Measurements from ENCODE around the gene STX10. TPM values are rescaled to one million over a fixed set of nuclear protein-coding genes. Genes with fewer than 3 reads are reported as not detected.

The STX10 gene
- total and polyA plus RNA-seq, 8 donors: 14.0 to 73.5 (median 17.2) TPM

- TF ChIP-seq, protein P1, sequence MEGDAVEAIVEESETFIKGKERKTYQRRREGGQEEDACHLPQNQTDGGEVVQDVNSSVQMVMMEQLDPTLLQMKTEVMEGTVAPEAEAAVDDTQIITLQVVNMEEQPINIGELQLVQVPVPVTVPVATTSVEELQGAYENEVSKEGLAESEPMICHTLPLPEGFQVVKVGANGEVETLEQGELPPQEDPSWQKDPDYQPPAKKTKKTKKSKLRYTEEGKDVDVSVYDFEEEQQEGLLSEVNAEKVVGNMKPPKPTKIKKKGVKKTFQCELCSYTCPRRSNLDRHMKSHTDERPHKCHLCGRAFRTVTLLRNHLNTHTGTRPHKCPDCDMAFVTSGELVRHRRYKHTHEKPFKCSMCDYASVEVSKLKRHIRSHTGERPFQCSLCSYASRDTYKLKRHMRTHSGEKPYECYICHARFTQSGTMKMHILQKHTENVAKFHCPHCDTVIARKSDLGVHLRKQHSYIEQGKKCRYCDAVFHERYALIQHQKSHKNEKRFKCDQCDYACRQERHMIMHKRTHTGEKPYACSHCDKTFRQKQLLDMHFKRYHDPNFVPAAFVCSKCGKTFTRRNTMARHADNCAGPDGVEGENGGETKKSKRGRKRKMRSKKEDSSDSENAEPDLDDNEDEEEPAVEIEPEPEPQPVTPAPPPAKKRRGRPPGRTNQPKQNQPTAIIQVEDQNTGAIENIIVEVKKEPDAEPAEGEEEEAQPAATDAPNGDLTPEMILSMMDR (IDR thresholded peaks at IDR 0.05): no peak
- Histone ChIP-seq H3K36me3 (peaks cover 0 to 38% (median 8%) of the 10 kb centered on the region in 3 donors), H3K27ac (no peak overlapping the region), H3K4me3 (no peak overlapping the region), H3K9me3 (no peaks in the 10 kb centered on the region), H3K4me1 (no peaks in the 10 kb centered on the region), H3K27me3 (no peaks in the 10 kb centered on the region)
- no peak for ATAC-seq
- intact Hi-C loops (cut with DNase I): no loop called here
- DNase-seq: peak in 1 of 6 donors; percentile 45
- WGBS, 2 donors: 92 to 93% methylated on average over 28 of the region's 28 CpGs
- no peak for FAIRE-seq
Measured at GRCh38 chr19:13137290-13137794, 12.8 kb downstream of the STX10 start.

DNA sequence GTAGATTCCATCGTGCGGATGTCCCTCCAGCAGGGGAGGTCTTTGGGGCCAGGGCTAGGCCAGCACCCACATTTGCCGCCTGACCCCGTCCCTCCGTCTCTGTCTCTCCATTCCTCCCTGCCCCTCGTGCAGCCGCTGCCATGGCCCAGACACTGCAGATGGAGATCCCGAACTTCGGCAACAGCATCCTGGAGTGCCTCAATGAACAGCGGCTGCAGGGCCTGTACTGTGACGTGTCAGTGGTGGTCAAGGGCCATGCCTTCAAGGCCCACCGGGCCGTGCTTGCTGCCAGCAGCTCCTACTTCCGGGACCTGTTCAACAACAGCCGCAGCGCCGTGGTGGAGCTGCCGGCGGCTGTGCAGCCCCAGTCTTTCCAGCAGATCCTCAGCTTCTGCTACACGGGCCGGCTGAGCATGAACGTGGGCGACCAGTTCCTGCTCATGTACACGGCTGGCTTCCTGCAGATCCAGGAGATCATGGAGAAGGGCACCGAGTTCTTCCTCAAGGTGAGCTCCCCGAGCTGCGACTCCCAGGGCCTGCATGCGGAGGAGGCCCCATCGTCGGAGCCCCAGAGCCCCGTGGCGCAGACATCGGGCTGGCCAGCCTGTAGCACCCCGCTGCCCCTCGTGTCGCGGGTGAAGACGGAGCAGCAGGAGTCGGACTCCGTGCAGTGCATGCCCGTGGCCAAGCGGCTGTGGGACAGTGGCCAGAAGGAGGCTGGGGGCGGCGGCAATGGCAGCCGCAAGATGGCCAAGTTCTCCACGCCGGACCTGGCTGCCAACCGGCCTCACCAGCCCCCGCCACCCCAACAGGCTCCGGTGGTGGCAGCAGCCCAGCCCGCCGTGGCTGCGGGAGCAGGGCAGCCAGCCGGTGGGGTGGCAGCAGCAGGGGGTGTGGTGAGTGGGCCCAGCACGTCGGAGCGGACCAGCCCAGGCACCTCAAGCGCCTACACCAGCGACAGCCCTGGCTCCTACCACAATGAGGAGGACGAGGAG lies 14.8 kb downstream of the STX10 start:
- H3K4me1 ChIP-seq: no peaks in the 10 kb centered on the region
- no peak overlapping the region for H3K27ac ChIP-seq
- no peak for FAIRE-seq
- intact Hi-C loops (cut with DNase I): no loop called here
- no peak for ATAC-seq
- WGBS, 2 donors: 93 to 95% methylated on average over 60 of the region's 60 CpGs
- H3K9me3 ChIP-seq: no peaks in the 10 kb centered on the region
- DNase-seq: no peak
- peaks cover 0 to 38% (median 8%) of the 10 kb centered on the region in 3 donors for H3K36me3 ChIP-seq
- H3K4me3 ChIP-seq: no peak overlapping the region
- TF ChIP-seq, protein P1 (IDR thresholded peaks at IDR 0.05): no peak
- no peaks in the 10 kb centered on the region for H3K27me3 ChIP-seq

DNA sequence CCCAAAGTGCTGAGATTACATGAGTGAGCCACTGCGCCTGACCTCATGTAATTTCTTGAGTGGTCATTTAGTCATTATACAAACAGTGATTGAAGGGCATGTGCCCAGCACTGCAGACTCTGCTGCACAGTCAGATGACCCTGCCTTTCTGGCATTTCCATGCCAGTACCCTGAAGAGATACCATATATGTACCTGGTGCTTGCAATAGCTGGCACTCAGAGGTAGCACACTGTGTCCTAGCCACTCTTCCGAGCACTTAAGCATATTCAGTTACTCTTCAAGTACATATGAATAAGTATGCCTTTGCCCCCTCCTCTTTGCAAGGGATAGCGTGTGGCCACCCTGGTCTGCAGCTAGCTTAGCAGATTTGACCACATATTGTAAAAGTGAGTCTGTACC lies 15.5 kb downstream of the STX10 start:
- intact Hi-C loops (cut with DNase I): no loop called here
- FAIRE-seq: no peak
- H3K9me3 ChIP-seq: no peaks in the 10 kb centered on the region
- H3K27ac ChIP-seq: no peak overlapping the region
- no peak for DNase-seq
- no peaks in the 10 kb centered on the region for H3K27me3 ChIP-seq
- TF ChIP-seq, protein P1 (IDR thresholded peaks at IDR 0.05): no peak
- WGBS, 2 donors: 93 to 98% methylated on average over 3 of the region's 3 CpGs
- no peak overlapping the region for H3K4me3 ChIP-seq
- peaks cover 0 to 38% (median 8%) of the 10 kb centered on the region in 3 donors for H3K36me3 ChIP-seq
- ATAC-seq: no peak
- H3K4me1 ChIP-seq: no peaks in the 10 kb centered on the region

GRCh38 chr19:13133241-13133870 lies 16.8 kb downstream of the STX10 start:
- 69 to 72% methylated on average over 12 of the region's 12 CpGs for WGBS, 2 donors
- ATAC-seq: no peak
- FAIRE-seq: no peak
- no peaks in the 10 kb centered on the region for H3K4me1 ChIP-seq
- H3K9me3 ChIP-seq: no peaks in the 10 kb centered on the region
- no peaks in the 10 kb centered on the region for H3K27me3 ChIP-seq
- H3K36me3 ChIP-seq: peaks cover 0 to 32% (median 3%) of the 10 kb centered on the region in 3 donors
- H3K27ac ChIP-seq: no peak overlapping the region
- H3K4me3 ChIP-seq: no peak overlapping the region
- intact Hi-C loops (cut with DNase I): no loop called here
- TF ChIP-seq, protein P1 (IDR thresholded peaks at IDR 0.05): no peak
- no peak for DNase-seq
